ENCODE results near the gene DGKD.

GRCh38 chr2:233441161-233442027 is 87.1 kb downstream of the DGKD start:
- TF ChIP-seq CTCF (IDR thresholded peaks at IDR 0.05 in 4 of 5, conservative IDR thresholded peaks at IDR 0.05 in 1 of 5) (no peak), POLR2A (IDR thresholded peaks at IDR 0.05) (no peak)
